ENCODE measurements around the gene NOVA2.

NOVA2 gene

GRCh38 chr19:46000491-46001246 lies 27.0 kb upstream of the NOVA2 start:
- DNase-seq: peak; percentile 67

DNA sequence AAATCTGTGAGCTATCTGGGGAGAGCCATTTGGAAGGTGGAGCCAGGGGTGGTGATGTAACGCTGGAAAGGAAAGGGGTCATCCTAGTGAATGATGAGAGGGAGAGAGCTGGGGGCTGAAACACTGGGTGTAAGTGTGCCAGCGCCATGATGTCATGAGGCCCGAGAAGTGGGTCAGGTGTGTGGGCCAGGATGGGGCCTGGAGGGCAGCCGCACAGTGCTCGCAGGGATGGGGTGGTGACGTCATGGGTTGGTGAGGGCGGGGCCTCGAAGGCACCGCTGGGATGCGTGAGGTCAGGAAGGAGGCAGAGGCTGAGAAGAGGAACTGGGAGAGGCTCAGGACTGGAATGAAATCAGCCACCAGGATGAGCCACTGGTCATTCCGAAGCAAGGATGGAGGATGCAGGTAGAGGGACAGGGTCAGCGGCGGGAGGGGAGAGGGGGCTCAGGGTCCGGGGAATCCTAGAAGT lies 26.0 kb upstream of the NOVA2 start:
- DNase-seq: peak; percentile 64

DNA sequence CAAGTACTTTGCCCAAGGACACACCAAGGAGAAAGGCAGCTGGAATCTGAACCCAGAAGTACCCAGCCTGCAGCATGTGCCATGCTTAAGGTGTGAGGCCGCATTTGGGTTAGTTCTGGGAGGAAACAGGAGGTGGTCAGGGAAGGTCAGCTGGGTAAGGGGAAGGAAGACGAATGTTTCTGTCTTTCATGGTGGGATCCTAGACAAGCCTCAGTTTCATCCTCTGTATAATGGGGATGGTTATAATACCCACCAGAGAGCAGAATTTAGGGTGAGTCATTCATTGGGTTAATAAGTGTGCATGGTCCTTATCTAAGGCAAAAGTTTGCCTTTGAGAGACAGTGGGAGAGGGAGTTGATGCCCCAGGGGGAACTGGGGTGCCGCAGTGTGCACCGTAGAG lies 25.2 kb upstream of the NOVA2 start:
- no peak for DNase-seq

DNA sequence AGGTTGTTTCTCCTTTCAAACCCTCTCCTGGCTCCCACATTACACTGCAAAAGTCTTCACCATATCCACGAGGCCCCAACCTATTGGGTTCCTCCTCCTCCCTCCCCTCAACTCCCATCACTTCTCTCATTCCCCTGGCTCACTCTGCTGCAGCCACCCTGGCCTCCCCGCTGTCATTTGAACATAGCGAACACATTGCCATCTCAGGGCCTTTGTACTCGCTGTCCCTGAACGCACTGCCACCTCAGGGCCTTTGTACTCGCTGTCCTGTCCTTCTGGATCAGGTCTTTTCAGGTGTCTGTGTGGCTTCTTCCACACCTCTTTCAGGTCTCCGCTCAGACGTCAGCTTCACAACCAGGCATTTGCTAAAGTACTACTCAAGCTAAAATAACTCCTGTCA lies 23.3 kb upstream of the NOVA2 start:
- no peak for DNase-seq

DNA sequence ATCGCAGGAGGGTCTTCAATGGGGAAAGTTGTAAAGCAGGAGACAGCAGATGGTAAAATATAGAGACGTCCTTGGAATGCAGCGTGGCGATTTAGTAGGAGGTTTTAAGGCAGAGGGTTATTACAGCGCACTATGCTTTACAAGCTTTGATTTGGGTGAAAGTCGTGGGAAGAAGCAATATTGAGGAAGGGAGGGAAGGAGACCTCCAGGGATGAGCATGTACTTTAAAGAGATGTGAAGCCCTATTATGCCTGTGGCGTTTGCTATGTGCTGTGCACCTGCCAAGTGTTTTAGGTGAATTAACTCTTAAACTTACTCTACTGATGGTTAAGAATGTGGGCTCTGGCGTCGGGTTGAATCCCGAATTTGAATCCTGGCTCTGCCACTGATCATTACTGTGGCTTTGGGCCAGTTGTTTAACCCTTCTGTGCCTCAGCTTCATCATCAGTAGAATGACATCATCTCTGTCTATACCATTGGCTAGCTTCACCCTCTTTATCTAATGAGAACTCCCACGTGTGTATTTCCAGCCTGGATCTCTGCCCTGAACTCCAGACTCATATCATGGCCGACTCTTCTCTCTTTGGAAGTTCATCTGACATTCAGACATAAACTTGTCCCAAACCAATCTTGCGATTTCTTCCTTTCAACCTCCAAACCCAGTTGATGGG lies 22.2 kb upstream of the NOVA2 start:
- no peak for DNase-seq

DNA sequence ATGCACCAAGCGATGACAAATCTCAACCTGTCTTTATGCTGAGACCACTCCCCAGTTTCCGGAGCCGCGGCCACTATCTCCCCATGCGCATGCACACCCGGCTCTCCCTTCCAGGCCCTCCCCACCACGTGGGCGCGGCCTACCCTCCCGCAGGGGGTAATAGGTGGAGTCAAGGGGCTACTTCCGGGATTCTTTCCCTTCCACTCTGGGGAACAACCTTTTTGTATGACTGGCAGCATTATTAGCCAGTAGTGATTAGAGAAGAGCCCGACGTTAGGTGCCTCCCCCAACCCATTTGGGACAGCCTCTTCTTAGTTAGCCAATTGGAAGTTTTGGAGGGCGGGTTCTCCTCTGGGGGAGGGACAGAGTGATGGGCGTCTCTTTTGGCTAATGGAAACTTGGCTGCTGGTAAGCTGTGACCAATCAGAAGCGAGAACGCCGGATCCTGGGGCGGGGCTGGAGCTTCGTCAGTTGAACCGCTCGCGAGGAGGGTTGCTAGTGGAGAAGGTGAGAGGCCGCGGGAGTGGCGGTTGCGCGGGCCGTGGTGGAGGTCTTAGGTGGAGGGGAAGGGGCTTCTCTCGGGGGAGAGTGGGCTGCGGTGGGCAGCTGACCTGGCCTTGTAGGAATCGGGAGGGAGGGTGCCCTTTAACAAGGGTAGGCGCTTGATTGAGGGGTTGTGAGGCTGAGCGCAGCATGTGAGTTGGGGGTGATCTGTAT lies 21.5 kb upstream of the NOVA2 start, which contains the start of gene CCDC61:
CCDC61 (plus strand) TSS at position 470 of the 717 bp plus-strand sequence. CDS start 7,552 bp downstream, outside the sequence.
- peak; percentile 98 for DNase-seq

DNA sequence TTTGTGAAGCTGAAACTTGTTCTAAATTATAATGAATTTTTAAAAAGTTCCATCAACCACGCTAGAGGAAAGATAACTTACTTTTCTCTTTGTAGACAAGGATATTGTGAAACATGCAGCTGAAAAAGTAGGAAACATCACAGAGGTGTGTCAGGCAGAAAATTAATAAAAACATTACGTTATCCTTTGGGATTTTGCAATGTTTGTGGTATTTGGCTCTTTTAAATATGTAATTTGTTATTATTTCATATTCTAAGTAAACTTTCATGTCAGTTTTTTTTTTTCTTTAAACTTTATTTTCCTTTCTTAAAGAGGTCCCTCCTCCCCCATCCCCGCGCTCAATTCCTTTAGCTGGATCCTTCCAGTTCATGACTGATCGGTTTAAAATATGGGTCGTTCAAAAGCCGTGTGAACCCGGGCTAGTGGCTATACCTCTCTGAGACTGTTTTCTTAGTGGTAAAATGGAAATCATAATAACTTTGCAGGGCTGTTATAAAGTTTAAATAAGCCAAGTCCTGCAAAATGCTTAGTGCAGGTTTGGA lies 20.9 kb upstream of the NOVA2 start:
- no peak for DNase-seq

DNA sequence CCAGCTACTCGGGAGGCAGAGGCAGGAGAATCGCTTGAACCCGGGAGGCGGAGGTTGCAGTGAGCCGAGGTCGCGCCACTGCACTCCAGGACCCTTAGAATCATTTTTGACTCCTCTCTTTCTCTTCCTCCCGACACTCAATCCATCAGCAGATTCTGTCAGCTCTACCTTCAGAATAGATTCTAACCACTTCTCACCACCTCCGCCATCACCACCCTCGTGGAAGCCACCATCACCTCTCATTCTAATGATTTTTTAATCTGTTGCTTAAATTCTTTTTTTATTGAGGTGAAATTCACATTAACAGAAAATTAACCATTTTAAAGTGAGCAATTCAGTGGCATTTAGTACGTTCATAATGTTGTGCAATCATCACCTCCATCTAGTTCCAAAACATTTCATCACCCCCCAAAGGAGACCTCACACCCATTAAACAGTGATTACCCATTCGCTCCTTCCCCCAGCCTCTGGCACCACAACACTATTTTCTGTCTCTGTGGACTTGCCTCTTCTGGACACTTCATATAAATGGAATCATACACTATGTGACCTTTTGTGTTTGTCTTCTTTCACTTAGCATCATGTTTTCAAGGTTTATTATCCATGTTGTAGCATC lies 16.6 kb upstream of the NOVA2 start:
- no peak for DNase-seq

DNA sequence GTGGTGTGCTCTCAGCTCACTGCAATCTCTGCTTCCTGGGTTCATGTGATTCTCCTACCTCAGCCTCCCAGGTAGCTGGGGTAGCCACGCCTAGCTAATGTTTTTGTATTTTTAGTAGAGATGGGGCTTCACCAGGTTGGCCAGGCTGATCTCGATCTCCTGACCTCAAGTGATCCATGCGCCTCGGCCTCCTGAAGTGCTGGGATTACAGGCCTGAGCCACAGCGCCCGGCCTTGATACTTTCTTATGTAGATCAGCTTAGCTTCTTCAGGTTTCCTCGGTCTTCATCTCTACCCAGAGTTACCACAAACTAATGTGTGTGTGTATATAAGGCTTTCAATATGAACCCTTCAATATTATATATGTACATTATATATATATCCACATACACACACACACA lies 11.7 kb upstream of the NOVA2 start:
- no peak for DNase-seq

GRCh38 chr19:45981350-45981749 lies 7.7 kb upstream of the NOVA2 start:
- no peak for DNase-seq

- DNase-seq: no peak
Measured at GRCh38 chr19:45978156-45978555, 4.5 kb upstream of the NOVA2 start.

DNA sequence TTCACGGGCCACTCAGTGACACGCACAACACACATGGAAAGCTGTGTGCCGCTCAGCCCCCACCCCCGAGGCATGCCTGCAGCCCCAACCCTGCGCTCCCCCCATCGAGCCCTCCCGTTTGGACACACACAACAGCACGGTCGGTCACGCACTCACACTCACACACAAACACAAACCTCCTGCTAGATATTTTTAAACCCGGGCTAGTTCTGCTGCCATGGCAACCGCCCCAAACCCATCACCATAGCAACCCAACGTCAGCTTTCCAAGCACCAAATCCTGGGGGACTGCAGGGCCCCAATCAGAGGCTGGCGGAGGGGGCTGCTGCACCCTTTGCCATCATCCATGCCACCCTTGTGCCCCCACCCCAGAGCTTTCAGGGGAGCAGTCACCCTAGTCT lies 2.5 kb upstream of the NOVA2 start:
- no peak for DNase-seq

- no peak for DNase-seq
Measured at GRCh38 chr19:45975306-45976070, 1.8 kb upstream of the NOVA2 start.

DNA sequence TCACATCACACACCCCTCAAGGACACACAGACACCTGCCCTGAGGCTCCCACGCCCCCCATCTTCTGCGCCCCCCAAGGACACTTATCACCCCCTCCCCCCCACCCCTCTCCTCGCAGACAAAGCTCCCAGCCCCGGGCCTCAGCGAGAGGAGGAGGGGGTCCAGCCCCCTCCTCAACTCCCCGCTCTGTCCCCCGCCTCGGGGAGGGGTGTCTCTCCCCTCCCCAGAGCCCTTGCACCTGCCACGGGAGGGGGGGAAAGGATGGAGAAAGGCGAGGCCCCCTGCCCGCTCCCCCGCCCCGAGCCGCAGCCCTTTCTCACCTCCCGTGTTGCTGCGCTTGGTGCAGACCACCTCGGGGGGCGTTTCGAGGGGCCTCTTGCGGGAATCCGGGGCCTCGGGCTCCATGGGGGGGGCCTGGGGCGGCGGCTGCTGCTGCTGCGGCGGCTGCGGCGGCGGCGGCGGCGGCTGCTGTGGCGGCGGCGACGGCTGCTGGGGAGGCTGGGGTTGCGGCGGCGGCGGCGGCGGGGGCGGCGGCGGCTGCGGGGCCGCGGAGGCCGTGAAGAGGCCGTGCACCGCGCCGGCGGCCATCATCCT lies 621 bp downstream of the NOVA2 start:
- DNase-seq: no peak

DNA sequence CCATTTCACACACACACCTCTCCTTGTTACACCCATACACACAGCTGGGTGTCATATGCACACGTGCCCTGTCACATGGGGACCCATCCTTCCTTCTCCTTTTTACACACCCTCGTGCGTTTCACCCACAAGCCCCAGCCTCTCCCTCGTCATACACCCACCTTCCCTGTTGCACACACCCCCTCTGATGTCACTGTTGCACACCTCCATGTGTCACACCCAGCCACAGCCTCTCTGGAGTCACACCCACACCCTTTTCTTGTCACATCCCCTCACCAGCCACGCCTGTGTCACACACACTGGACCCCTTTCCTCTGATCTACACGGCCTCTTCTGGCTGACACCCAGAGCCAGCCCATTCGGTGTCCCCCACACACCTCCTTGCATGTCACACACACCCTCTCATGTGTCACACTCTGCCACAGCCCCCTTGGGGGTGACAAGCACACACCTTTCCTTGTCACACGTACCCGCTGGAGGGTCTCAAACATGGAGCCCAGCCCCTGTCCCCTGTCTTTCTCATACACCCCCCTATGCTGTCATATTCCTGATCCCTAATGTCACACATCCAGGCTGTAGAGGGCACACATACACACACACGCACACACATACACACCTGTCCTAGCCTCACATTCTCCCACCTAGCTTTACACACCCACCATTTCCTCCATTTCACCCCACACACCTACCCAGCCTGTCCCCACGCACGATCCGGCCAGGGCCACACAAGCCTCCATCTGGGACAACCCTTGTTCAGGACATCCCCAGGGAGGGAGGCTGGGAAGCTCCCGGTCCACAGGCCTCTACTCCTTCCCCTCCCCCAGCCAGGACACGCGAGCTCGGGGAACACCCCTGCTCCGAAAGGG lies 1.4 kb downstream of the NOVA2 start:
- peak; percentile 2 for DNase-seq

- no peak for DNase-seq
Measured at GRCh38 chr19:45971260-45971902, 2.3 kb downstream of the NOVA2 start.

DNA sequence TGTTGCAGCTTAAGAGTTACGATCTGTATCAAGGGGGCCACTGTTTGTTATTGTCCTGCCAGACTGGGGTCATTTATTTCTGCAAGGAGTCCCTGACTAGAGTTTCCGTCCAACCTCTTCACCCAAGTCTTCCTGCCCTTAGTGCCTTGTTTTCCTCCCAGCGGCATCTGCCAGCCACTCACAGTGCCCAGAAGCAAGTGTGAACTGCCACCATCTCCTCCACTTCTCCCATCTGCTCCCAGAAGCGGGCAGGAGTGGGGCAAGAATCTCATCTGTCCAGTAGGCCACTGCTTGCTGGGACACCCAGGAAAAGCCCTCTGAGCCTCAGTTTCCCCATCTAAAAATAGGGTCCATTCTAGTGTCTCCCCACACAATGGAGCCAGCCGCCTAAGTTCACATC lies 4.0 kb downstream of the NOVA2 start:
- no peak for DNase-seq

- DNase-seq: no peak
Measured at GRCh38 chr19:45968626-45969025, 5.0 kb downstream of the NOVA2 start.

- no peak for DNase-seq
Measured at GRCh38 chr19:45967246-45967645, 6.4 kb downstream of the NOVA2 start.

DNA sequence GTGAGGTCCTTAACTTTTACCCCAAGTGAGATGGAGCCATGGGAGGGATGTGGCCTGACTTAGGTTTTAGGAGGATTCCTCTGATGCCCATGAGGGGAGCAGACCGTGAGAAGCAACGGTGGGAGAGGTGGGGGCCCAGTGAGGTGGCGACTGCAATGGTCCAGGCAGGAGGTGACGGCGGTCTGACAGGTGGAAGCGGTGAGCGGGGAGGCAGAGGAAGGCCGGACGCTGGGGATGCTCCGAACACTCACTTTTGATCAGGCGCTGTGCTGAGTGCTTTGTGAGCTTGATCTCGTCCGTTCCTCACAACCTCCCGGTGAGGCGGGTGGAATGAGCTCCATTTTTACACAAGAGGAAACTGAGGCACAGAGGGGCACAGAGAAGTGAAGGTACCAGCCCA lies 11.6 kb downstream of the NOVA2 start:
- no peak for DNase-seq

Data from NCI-H345 (cell line).